Measurements from ENCODE around the gene SYNE3.

- TF ChIP-seq CTCF (optimal IDR thresholded peaks at IDR 0.05 in 1 of 3, IDR thresholded peaks at IDR 0.05 in 1 of 3, conservative IDR thresholded peaks at IDR 0.05 in 1 of 3; ENCODE audit: extremely low read depth in 1 of 3, insufficient read depth in 2 of 3, low read length in 3 of 3) (no peak), EZH2 (IDR thresholded peaks at IDR 0.05; ENCODE audit: low read length) (no peak)
Measured at GRCh38 chr14:95495076-95495475, 21.4 kb downstream of the SYNE3 start.
